Inferior parietal cortex (tissue), 1 donor: ENCODE results near the gene HMGA1.

Experiments used
- DNase-seq: peaks from one replicate; pipeline ENCODE4 v3.0.0-alpha.2; 2016; ENCODE audit errors: extremely low spot score

Gene HMGA1

GRCh38 chr6:34292954-34293353 lies 56.3 kb downstream of the HMGA1 start:
- DNase-seq = no peak

- DNase-seq = no peak
Observed at GRCh38 chr6:34295721-34296120, 59.0 kb downstream of the HMGA1 start.
